ENCODE measurements around the gene FLT3LG.
A peak's percentile ranks its signal among the peaks of the same experiment; 100 is the strongest.

The FLT3LG gene

DNA sequence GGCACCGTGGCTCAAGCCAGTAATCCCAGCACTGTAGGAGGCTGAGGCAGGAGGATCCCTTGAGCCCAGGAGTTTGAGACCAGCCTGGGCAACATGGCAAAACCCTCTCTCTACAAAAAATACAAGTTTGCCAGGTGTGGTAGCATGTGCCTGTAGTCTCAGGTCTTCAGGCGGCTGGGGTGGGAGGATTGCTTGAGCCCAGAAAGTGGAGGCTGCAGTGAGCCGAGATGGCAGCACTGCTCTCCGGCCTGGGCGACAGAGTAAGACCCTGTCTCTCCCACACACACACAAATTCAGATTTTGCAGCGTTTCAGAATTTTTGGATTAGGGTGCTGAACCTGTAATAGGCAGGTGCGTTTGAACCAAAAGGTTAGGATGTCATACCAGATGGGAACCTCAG, 24.5 kb downstream of the FLT3LG start:
- peak overlapping the region; percentile 91 for H3K4me3 Mint-ChIP-seq
- H3K27ac Mint-ChIP-seq = peak overlapping the region; percentile 98
- H3K4me1 Mint-ChIP-seq = peaks cover 63% of the 10 kb centered on the region
- H3K36me3 Mint-ChIP-seq = peaks cover 44% of the 10 kb centered on the region
- no peaks in the 10 kb centered on the region for H3K27me3 Mint-ChIP-seq
- H3K9me3 Mint-ChIP-seq = no peaks in the 10 kb centered on the region
- ATAC-seq = no peak

GRCh38 chr19:49499030-49499670, 25.1 kb downstream of the FLT3LG start:
- peaks cover 44% of the 10 kb centered on the region for H3K36me3 Mint-ChIP-seq
- H3K27me3 Mint-ChIP-seq = no peaks in the 10 kb centered on the region
- H3K4me3 Mint-ChIP-seq = peak overlapping the region; percentile 91
- no peaks in the 10 kb centered on the region for H3K9me3 Mint-ChIP-seq
- ATAC-seq = no peak
- H3K27ac Mint-ChIP-seq = peak overlapping the region; percentile 98
- peaks cover 62% of the 10 kb centered on the region for H3K4me1 Mint-ChIP-seq

GRCh38 chr19:49502866-49503581, 29.0 kb downstream of the FLT3LG start:
- H3K36me3 Mint-ChIP-seq = peaks cover 24% of the 10 kb centered on the region
- peak overlapping the region; percentile 98 for H3K27ac Mint-ChIP-seq
- no peak for ATAC-seq
- no peaks in the 10 kb centered on the region for H3K27me3 Mint-ChIP-seq
- no peak overlapping the region for H3K4me3 Mint-ChIP-seq
- H3K4me1 Mint-ChIP-seq = peaks cover 59% of the 10 kb centered on the region
- H3K9me3 Mint-ChIP-seq = no peaks in the 10 kb centered on the region

DNA sequence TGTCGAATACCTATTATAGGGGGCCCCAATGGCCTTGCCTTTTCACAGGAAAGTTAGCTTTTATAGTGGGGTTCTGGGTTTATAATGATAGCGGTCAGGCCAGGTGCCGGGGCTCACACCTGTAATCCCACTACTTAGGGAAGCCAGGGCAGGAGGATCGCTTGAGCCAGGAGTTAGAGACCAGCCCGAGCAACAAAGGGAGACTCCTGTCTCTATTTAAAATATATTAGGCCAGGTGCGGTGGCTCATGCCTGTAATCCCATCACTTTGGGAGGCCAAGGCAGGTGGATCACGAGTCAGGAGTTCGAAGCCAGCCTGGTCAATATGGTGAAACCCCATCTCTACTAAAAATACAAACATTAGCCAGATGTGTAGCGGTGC, 29.6 kb downstream of the FLT3LG start:
- Mint-ChIP-seq H3K27ac (no peak overlapping the region), H3K27me3 (no peaks in the 10 kb centered on the region), H3K4me3 (no peak overlapping the region), H3K9me3 (no peaks in the 10 kb centered on the region), H3K36me3 (peaks cover 19% of the 10 kb centered on the region), H3K4me1 (peaks cover 56% of the 10 kb centered on the region)
- no peak for ATAC-seq

DNA sequence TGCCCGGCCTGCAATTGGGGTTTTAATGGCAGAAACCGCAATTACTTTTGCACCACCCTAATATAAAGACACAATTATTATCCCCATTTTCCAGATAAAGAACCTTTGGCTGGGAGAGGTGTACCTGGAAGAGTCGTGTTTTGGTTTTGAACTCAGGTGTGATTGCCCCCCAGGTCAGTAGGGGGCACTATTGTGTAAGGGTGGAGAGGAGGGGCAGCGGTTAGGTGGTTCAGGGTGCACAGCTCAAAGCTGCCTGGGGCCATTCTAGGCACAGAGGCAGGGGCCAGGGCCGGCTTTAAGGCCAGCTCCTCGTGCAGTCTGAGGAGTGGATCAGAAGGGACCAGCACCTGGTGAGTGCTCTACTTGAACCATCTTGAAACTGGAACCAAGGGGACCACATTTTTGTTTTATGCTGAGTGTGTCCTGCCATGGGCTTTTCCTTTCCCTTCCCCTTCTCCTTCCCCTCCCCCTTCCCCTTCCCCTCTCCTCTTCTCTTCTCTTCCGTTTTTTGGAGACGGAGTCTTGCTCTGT, 32.6 kb downstream of the FLT3LG start:
- no peaks in the 10 kb centered on the region for H3K27me3 Mint-ChIP-seq
- peaks cover 32% of the 10 kb centered on the region for H3K4me1 Mint-ChIP-seq
- no peaks in the 10 kb centered on the region for H3K36me3 Mint-ChIP-seq
- no peaks in the 10 kb centered on the region for H3K9me3 Mint-ChIP-seq
- peak overlapping the region; percentile 41 for H3K27ac Mint-ChIP-seq
- peak; percentile 76 for ATAC-seq
- no peak overlapping the region for H3K4me3 Mint-ChIP-seq

DNA sequence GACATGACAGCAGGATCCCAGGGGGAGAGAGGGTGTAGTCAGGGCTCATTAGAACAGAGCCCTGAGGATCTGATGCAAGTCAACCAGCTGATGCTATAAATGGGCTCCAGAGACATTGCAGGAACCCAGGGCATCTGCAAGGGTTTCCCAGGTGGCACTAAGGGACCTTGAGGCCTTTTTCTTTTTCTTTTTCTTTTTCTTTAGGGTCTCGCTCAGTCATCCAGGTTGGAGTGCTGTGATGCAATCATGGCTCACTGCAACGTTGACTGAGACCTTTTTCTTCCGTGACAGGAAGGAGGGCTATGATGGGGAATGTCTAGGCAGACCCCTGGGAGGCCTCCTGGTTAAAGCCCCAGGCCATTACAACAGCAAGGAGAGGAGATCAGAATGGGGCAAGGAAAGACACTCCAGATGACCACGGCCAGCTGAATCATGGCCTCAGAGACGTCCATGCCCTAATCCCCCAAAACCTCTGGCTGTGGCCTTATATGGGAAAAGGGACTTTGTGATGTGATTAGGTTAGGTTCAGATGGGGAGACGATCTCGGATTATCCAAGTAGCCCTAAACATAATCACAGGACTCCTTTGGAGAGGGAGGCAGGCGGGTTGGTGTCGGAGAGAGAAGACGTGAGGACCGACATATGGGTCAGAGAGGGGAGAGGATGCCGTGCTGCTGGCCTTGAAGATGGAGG, 33.9 kb downstream of the FLT3LG start:
- Mint-ChIP-seq H3K36me3 (no peaks in the 10 kb centered on the region), H3K27me3 (no peaks in the 10 kb centered on the region), H3K9me3 (no peaks in the 10 kb centered on the region), H3K4me3 (no peak overlapping the region), H3K4me1 (peaks cover 31% of the 10 kb centered on the region), H3K27ac (peak overlapping the region; percentile 41)
- ATAC-seq = no peak

GRCh38 chr19:49512970-49513745, 39.1 kb downstream of the FLT3LG start:
- H3K27me3 Mint-ChIP-seq = no peaks in the 10 kb centered on the region
- H3K27ac Mint-ChIP-seq = peak overlapping the region; percentile 96
- peaks cover 53% of the 10 kb centered on the region for H3K4me1 Mint-ChIP-seq
- H3K9me3 Mint-ChIP-seq = no peaks in the 10 kb centered on the region
- peak; percentile 79 for ATAC-seq
- peak overlapping the region; percentile 95 for H3K4me3 Mint-ChIP-seq
- H3K36me3 Mint-ChIP-seq = no peaks in the 10 kb centered on the region

GRCh38 chr19:49513746-49514118, 39.7 kb downstream of the FLT3LG start:
- H3K27me3 Mint-ChIP-seq = no peaks in the 10 kb centered on the region
- no peaks in the 10 kb centered on the region for H3K9me3 Mint-ChIP-seq
- no peak for ATAC-seq
- peak overlapping the region; percentile 96 for H3K27ac Mint-ChIP-seq
- no peaks in the 10 kb centered on the region for H3K36me3 Mint-ChIP-seq
- H3K4me1 Mint-ChIP-seq = peaks cover 53% of the 10 kb centered on the region
- H3K4me3 Mint-ChIP-seq = peak overlapping the region; percentile 95

DNA sequence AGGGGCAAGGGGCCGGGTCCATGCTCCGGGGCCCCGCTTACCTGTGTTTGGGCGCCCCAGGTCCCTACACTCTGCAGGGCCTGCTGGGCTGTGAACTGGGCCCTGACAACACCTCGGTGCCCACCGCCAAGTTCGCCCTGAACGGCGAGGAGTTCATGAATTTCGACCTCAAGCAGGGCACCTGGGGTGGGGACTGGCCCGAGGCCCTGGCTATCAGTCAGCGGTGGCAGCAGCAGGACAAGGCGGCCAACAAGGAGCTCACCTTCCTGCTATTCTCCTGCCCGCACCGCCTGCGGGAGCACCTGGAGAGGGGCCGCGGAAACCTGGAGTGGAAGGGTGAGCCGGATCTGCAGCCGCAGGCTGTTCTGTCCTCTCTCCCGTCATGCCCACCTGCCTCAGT, 40.1 kb downstream of the FLT3LG start:
- H3K9me3 Mint-ChIP-seq = no peaks in the 10 kb centered on the region
- no peaks in the 10 kb centered on the region for H3K27me3 Mint-ChIP-seq
- H3K4me3 Mint-ChIP-seq = peak overlapping the region; percentile 95
- H3K36me3 Mint-ChIP-seq = no peaks in the 10 kb centered on the region
- peaks cover 53% of the 10 kb centered on the region for H3K4me1 Mint-ChIP-seq
- H3K27ac Mint-ChIP-seq = peak overlapping the region; percentile 96
- ATAC-seq = no peak

DNA sequence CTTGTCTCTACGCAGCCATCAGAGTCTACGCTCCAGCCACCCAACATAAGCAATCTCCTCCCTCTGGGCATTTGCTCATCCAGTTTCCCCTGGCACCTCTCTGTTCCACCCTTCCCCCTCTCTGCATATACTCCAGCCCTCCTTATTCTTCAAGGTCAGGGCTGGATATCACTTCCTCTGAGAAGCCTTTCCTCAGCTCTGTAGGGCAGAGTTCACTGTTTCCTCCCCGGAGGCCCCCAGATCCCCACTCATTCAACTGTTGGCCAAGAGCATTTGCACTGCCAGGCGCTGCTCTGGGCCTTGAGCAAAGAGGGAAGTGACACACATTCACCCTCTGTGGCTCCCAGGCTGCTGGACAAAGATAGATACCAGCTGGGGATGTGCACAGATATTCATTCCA, 41.8 kb downstream of the FLT3LG start:
- ATAC-seq = peak; percentile 41
- Mint-ChIP-seq H3K9me3 (no peaks in the 10 kb centered on the region), H3K4me3 (no peak overlapping the region), H3K4me1 (peaks cover 53% of the 10 kb centered on the region), H3K36me3 (no peaks in the 10 kb centered on the region), H3K27ac (no peak overlapping the region), H3K27me3 (no peaks in the 10 kb centered on the region)

GRCh38 chr19:49518033-49518432, 44.0 kb downstream of the FLT3LG start:
- Mint-ChIP-seq H3K27me3 (no peaks in the 10 kb centered on the region), H3K36me3 (no peaks in the 10 kb centered on the region), H3K27ac (no peak overlapping the region), H3K4me1 (peaks cover 35% of the 10 kb centered on the region), H3K9me3 (no peaks in the 10 kb centered on the region), H3K4me3 (no peak overlapping the region)
- no peak for ATAC-seq

- H3K27ac Mint-ChIP-seq = no peak overlapping the region
- no peaks in the 10 kb centered on the region for H3K36me3 Mint-ChIP-seq
- H3K27me3 Mint-ChIP-seq = no peaks in the 10 kb centered on the region
- H3K4me1 Mint-ChIP-seq = peaks cover 14% of the 10 kb centered on the region
- no peaks in the 10 kb centered on the region for H3K9me3 Mint-ChIP-seq
- no peak for ATAC-seq
- H3K4me3 Mint-ChIP-seq = no peak overlapping the region
Observed at GRCh38 chr19:49520705-49521319, 46.8 kb downstream of the FLT3LG start.

- no peak overlapping the region for H3K4me3 Mint-ChIP-seq
- ATAC-seq = no peak
- no peaks in the 10 kb centered on the region for H3K27me3 Mint-ChIP-seq
- H3K4me1 Mint-ChIP-seq = peaks cover 16% of the 10 kb centered on the region
- H3K27ac Mint-ChIP-seq = no peak overlapping the region
- H3K36me3 Mint-ChIP-seq = peaks cover 4% of the 10 kb centered on the region
- no peaks in the 10 kb centered on the region for H3K9me3 Mint-ChIP-seq
Observed at GRCh38 chr19:49524812-49525455, 50.9 kb downstream of the FLT3LG start.

DNA sequence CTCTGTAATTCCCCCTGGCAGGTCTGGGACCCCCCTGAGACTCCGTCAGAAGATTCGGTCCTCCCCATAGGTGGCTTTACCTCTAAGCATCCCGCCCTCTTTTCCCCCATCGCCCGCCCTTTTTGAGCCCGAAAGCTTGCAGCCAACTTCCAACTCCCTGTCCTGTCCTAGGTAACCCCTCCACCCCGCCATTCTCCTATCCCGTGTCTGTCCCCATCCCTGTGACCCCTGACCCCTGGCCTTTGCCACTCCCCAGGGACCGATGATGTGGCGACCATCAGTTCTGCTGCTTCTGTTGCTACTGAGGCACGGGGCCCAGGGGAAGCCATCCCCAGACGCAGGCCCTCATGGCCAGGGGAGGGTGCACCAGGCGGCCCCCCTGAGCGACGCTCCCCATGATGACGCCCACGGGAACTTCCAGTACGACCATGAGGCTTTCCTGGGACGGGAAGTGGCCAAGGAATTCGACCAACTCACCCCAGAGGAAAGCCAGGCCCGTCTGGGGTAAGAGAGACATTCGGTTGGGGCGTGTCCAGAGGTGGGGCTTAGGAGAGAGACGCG, 54.3 kb downstream of the FLT3LG start:
- Mint-ChIP-seq H3K9me3 (no peaks in the 10 kb centered on the region), H3K27ac (peak overlapping the region; percentile 88), H3K4me1 (peaks cover 22% of the 10 kb centered on the region), H3K36me3 (peaks cover 4% of the 10 kb centered on the region), H3K4me3 (peak overlapping the region; percentile 81), H3K27me3 (no peaks in the 10 kb centered on the region)
- ATAC-seq = no peak

Measured in stimulated activated memory B cell treated with anti-CD40 and anti-IgM and Interleukin-4, amounts not matched to agents 10 μg/mL and 1 μg/mL and 100 μg/mL, for 72 hours (primary cell).